IMR-90 (cell line): Measurements from ENCODE around the gene KMT2D. TPM values are rescaled to one million over a fixed set of nuclear protein-coding genes. Genes with fewer than 3 reads are reported as not detected.

Experiments
- ATAC-seq: fragments of 200-7000 bp; cut with Tn5 transposase; 2 replicates; pipeline ENCODE4 v1.9.1; 2020; ENCODE audit warnings: low read depth, mild to moderate bottlenecking, moderate library complexity
- BruUV-seq: library from RNA; stranded (reverse); fragments of 400-500 nt; replicated peaks from 2 replicates; lab custom pipeline; 2021; lab: Mats Ljungman, UMichigan
- CTCF ChIA-PET: fragments of 300-600 bp; formaldehyde crosslinking; extraction: SDS; loops from one replicate; lab custom pipeline; 2021; ENCODE audit warnings: antibody characterized with exemption; lab: Yijun Ruan, JAX
- POLR2A ChIA-PET: fragments of 300-600 bp; sonication (Branson Sonifier 250); formaldehyde crosslinking; loops from one replicate; lab custom pipeline; 2022; ENCODE audit warnings: antibody characterized with exemption; ENCODE audit not compliant: unreplicated experiment; lab: Charles Lee
- DNase-seq: peaks from one replicate; pipeline ENCODE4 v3.0.0; 2013
- H2AFZ ChIP-seq: replicated peaks from 2 replicates; pipeline ENCODE3; 2013; ENCODE audit warnings: low read length, mild to moderate bottlenecking; ENCODE audit not compliant: poor library complexity
- H2AK5ac ChIP-seq: 2 replicates; pipeline ENCODE4 v1.6.1; 2013; ENCODE audit warnings: low read depth, low read length, inconsistent platforms
- H2AK9ac ChIP-seq: replicated peaks from 2 replicates; pipeline ENCODE3; 2013; ENCODE audit warnings: mild to moderate bottlenecking, low read depth, low read length, moderate library complexity; ENCODE audit not compliant: poor library complexity
- H2BK120ac ChIP-seq: 2 replicates; pipeline ENCODE4 v1.6.1; 2013; ENCODE audit warnings: low read depth, low read length, inconsistent platforms
- H2BK15ac ChIP-seq: 3 replicates; pipeline ENCODE4 v1.6.1; 2013; ENCODE audit warnings: low read depth, low read length, inconsistent platforms
- H2BK20ac ChIP-seq: 2 replicates; pipeline ENCODE4 v1.6.1; 2013; ENCODE audit warnings: low read depth, mild to moderate bottlenecking, inconsistent platforms, low read length, moderate library complexity
- H2BK5ac ChIP-seq: 2 replicates; pipeline ENCODE4 v1.6.1; 2013; ENCODE audit warnings: mild to moderate bottlenecking, low read depth, low read length, inconsistent platforms; ENCODE audit not compliant: poor library complexity, severe bottlenecking
- H3K14ac ChIP-seq: replicated peaks from 2 replicates; pipeline ENCODE4 v1.6.1; 2013; ENCODE audit warnings: low read depth, low read length, inconsistent platforms
- H3K18ac ChIP-seq: 2 replicates; pipeline ENCODE4 v1.6.1; 2013; ENCODE audit warnings: low read depth, low read length, control low read depth
- H3K23ac ChIP-seq: 2 replicates; pipeline ENCODE4 v1.6.1; 2013; ENCODE audit warnings: low read depth, low read length, inconsistent platforms
- H3K27ac ChIP-seq: 2 replicates; pipeline ENCODE4 v1.5.1; 2013; ENCODE audit warnings: mild to moderate bottlenecking, control low read depth, low read length; ENCODE audit not compliant: insufficient read depth
- H3K27me3 ChIP-seq: 2 replicates; pipeline ENCODE4 v1.6.1; 2013; ENCODE audit warnings: low read length; ENCODE audit not compliant: control insufficient read depth, insufficient read depth
- H3K36me3 ChIP-seq: 2 replicates; pipeline ENCODE4 v1.6.1; 2013; ENCODE audit warnings: low read length, mixed read lengths; ENCODE audit not compliant: control insufficient read depth, insufficient read depth
- H3K4ac ChIP-seq: 2 replicates; pipeline ENCODE4 v1.6.1; 2013; ENCODE audit warnings: low read depth, low read length, inconsistent platforms
- H3K4me1 ChIP-seq: 2 replicates; pipeline ENCODE4 v1.6.1; 2013; ENCODE audit warnings: low read length, mixed read lengths; ENCODE audit not compliant: control insufficient read depth, insufficient read depth
- H3K4me2 ChIP-seq: 2 replicates; pipeline ENCODE4 v1.6.1; 2013; ENCODE audit warnings: low read depth, mild to moderate bottlenecking, control low read depth, low read length, moderate library complexity
- H3K4me3 ChIP-seq: 2 replicates; pipeline ENCODE4 v1.5.1; 2013; ENCODE audit warnings: low read depth, mild to moderate bottlenecking, control low read depth, low read length, moderate library complexity; ENCODE audit not compliant: insufficient read depth
- H3K56ac ChIP-seq: 2 replicates; pipeline ENCODE4 v1.6.1; 2013; ENCODE audit warnings: low read length, inconsistent platforms; ENCODE audit not compliant: insufficient read depth; ENCODE audit errors: extremely low read depth
- H3K79me1 ChIP-seq, 2 experiments: 2 replicates each; pipeline ENCODE4 v1.6.1; 2013; ENCODE audit warnings: low read length in 2 of 2, inconsistent platforms in 1 of 2, low read depth in 1 of 2
- H3K9ac ChIP-seq: 2 replicates; pipeline ENCODE4 v1.6.1; 2013; ENCODE audit warnings: low read depth, low read length, control low read depth
- H3K9me1 ChIP-seq: 2 replicates; pipeline ENCODE4 v1.6.1; 2013; ENCODE audit warnings: low read length, inconsistent platforms; ENCODE audit not compliant: insufficient read depth
- H3K9me3 ChIP-seq: 2 replicates; pipeline ENCODE4 v1.6.1; 2013; ENCODE audit warnings: low read length; ENCODE audit not compliant: control insufficient read depth, insufficient read depth
- H4K20me1 ChIP-seq: 2 replicates; pipeline ENCODE4 v1.6.1; 2013; ENCODE audit warnings: low read length, inconsistent platforms; ENCODE audit not compliant: insufficient read depth
- H4K5ac ChIP-seq: 2 replicates; pipeline ENCODE4 v1.6.1; 2013; ENCODE audit warnings: mild to moderate bottlenecking, low read depth, low read length, control low read depth
- H4K8ac ChIP-seq, 2 experiments: 2 replicates each; pipeline ENCODE4 v1.6.1; 2013; ENCODE audit warnings: low read depth in 2 of 2, low read length in 2 of 2, control low read depth in 1 of 2, inconsistent platforms in 1 of 2
- H4K91ac ChIP-seq: 2 replicates; pipeline ENCODE4 v1.6.1; 2013; ENCODE audit warnings: low read depth, low read length, inconsistent platforms; ENCODE audit not compliant: insufficient read depth
- BHLHE40 ChIP-seq: fragments of 150-350 bp; IDR thresholded peaks from 2 replicates; pipeline ENCODE4 v1.6.1; 2016; ENCODE audit warnings: mild to moderate bottlenecking, low read depth, low read length
- CTCF ChIP-seq: conservative IDR thresholded peaks from 2 replicates; pipeline ENCODE4 v1.5.1; 2012; ENCODE audit warnings: mild to moderate bottlenecking, low read depth, low read length, improper control_type of control experiment
- MAFK ChIP-seq: IDR thresholded peaks from 2 replicates; pipeline ENCODE4 v1.6.1; 2012; ENCODE audit warnings: low read depth, low read length, improper control_type of control experiment
- MXI1 ChIP-seq: IDR thresholded peaks from 2 replicates; pipeline ENCODE4 v1.6.1; 2012; ENCODE audit warnings: low read depth, mild to moderate bottlenecking, low read length, moderate library complexity, borderline replicate concordance
- POLR2A ChIP-seq: IDR thresholded peaks from 2 replicates; pipeline ENCODE4 v1.6.1; 2012; ENCODE audit warnings: mild to moderate bottlenecking, low read depth, low read length
- RAD21 ChIP-seq: IDR thresholded peaks from 2 replicates; pipeline ENCODE4 v1.6.1; 2012; ENCODE audit warnings: low read length, improper control_type of control experiment
- RCOR1 ChIP-seq: IDR thresholded peaks from 2 replicates; pipeline ENCODE4 v1.6.1; 2012; ENCODE audit warnings: mild to moderate bottlenecking, low read length, improper control_type of control experiment; ENCODE audit not compliant: insufficient replicate concordance
- USF2 ChIP-seq: fragments of 150-350 bp; IDR thresholded peaks from 2 replicates; pipeline ENCODE4 v1.6.1; 2017; ENCODE audit warnings: mild to moderate bottlenecking, antibody characterized with exemption, low read length, low read depth
- WGBS, 2 experiments: methylation state at CpG; one replicate each; pipeline versions ENCODE4 v1.1.5 to v1.1.7; 2013; ENCODE audit warnings: missing lambda C conversion rate in 2 of 2; ENCODE audit not compliant: insufficient read length in 1 of 2; ENCODE audit errors: extremely low coverage in 2 of 2; 5-methylcytosine and 5-hydroxymethylcytosine counted together
- dilution Hi-C: fragments of 300-500 bp; cut with HindIII; formaldehyde crosslinking; loops from one replicate; pipeline ENCODE4 v1.14.3; 2018; ENCODE audit warnings: low sequenced_read_pairs; ENCODE audit not compliant: unreplicated experiment
- in situ Hi-C: fragments of 300-500 bp; cut with MboI; formaldehyde crosslinking; loops from 3 replicates; pipeline ENCODE4 v1.14.3; 2019; ENCODE audit warnings: low sequenced_read_pairs, inconsistent platforms, mixed read lengths
- intact Hi-C: fragments of 100-400 bp; cut with micrococcal nuclease; formaldehyde crosslinking; loops from 2 replicates; pipeline ENCODE4 v1.10.0; 2022
- polyA plus RNA-seq, 3 experiments: library from polyadenylated mRNA; depleted of rRNA; stranded (reverse); fragments of >200 nt; gene quantifications; 2 replicates each; pipeline ENCODE4 v1.2.3, GENCODE V29; 2012; ENCODE audit warnings: low replicate concordance in 1 of 3
- total RNA-seq: library from RNA; depleted of rRNA; stranded (reverse); fragments of >200 nt; gene quantifications from 2 replicates; pipeline ENCODE4 v1.2.3, GENCODE V29; 2012

KMT2D gene
- total and polyA plus RNA-seq, 2 of the 4 experiments (the other 2 are of a cell fraction) = 6.6 to 25.2 TPM

DNA sequence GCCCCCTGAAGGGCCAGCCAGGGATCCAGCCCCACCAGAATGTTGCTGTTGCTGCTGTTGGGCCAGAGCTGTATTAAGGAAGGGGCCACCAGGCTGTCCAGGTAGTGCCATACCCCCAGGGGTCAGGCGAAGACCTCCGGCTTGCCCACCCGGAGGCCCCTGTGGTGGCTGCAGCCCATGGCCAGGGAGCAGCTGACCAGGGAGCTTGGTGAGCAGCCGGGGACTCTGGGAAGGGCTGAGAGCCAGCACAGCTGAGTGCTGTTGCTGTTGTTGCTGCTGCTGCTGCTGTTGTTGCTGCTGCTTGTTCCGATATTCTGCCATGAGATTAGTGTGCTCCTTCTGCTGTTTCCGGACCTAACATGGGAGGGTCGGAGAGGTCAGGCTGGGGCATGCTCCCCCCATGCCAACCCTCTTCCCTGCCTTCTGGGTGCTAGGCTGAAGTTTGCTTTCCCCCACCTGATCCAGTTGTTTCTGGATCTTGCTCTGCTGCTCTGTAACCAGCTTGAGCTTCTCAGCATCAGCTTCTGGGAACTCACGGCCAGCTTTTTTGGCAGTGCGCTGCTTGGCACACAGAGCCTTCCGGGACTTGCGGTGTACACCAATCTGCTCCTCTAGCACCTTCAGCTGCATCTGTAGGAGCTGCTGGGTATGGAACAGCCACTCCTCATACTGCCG is 26.8 kb downstream of the KMT2D start:
- TF ChIP-seq USF2 = no peak
- TF ChIP-seq POLR2A = no peak
- TF ChIP-seq RAD21 = no peak
- no peak for TF ChIP-seq MAFK
- TF ChIP-seq CTCF = no peak
- no peak for TF ChIP-seq RCOR1
- no peak for TF ChIP-seq MXI1
- TF ChIP-seq BHLHE40 = no peak
- H3K9me3 ChIP-seq = no peaks in the 10 kb centered on the region
- H3K4me1 ChIP-seq = no peaks in the 10 kb centered on the region
- ChIA-PET POLR2A (no interaction called here), CTCF (interaction anchor here (0.6 kb wide), 1 partner anchor 29 kb away, joined by 3 read pairs; no protein-coding TSS in a partner anchor)
- no peak overlapping the region for H3K4ac ChIP-seq
- H4K5ac ChIP-seq = no peak overlapping the region
- DNase-seq (no peak), ATAC-seq (no peak)
- WGBS, 2 experiments = 80% methylated on average over 4 of the region's 12 CpGs; no CpG with 5 or more reads in 1 of the 2 experiments
- H3K27me3 ChIP-seq = no peaks in the 10 kb centered on the region
- no peak overlapping the region for H2AFZ ChIP-seq
- H2BK15ac ChIP-seq = no peak overlapping the region
- no peak overlapping the region for H2BK20ac ChIP-seq
- no peak overlapping the region for H4K91ac ChIP-seq
- dilution Hi-C loops (no loop called here), intact Hi-C loops (no loop called here), in situ Hi-C loops (no loop called here)
- no peak overlapping the region for H4K8ac ChIP-seq
- no peak overlapping the region for H2BK5ac ChIP-seq
- H3K36me3 ChIP-seq = peaks cover 86% of the 10 kb centered on the region
- peaks cover 27 to 62% of the 10 kb centered on the region in 2 experiments for H3K79me1 ChIP-seq
- H3K9ac ChIP-seq = no peak overlapping the region
- no peak overlapping the region for H2BK120ac ChIP-seq
- H3K4me2 ChIP-seq = no peak overlapping the region
- BruUV-seq = no TSS peak
- no peaks in the 10 kb centered on the region for H3K9me1 ChIP-seq
- peaks cover 22% of the 10 kb centered on the region for H4K20me1 ChIP-seq
- no peak overlapping the region for H2AK5ac ChIP-seq
- H2AK9ac ChIP-seq = no peak overlapping the region
- H3K14ac ChIP-seq = no peak overlapping the region
- no peak overlapping the region for H3K18ac ChIP-seq
- H3K56ac ChIP-seq = no peak overlapping the region
- no peak overlapping the region for H3K4me3 ChIP-seq
- no peak overlapping the region for H3K27ac ChIP-seq
- H3K23ac ChIP-seq = no peak overlapping the region
